ENCODE results near the gene PTPA. TPM values are rescaled to one million over a fixed set of nuclear protein-coding genes. Genes with fewer than 3 reads are reported as not detected.
"Not testable (repeated sequence)": the region's sequence is repeated elsewhere in the genome, so short reads cannot be mapped to it uniquely, and the experiment has no call there.

Gene PTPA
- total RNA-seq, 2 donors from 2014 or later, result 81.3 to 89.9 TPM

GRCh38 chr9:129125478-129125877 lies 14.3 kb downstream of the PTPA start:
- Histone ChIP-seq H3K27me3 (no peaks in the 10 kb centered on the region), H3K4me1 (peaks cover 0 to 17% of the 10 kb centered on the region in 2 donors), H3K27ac (no peak overlapping the region), H3K4me3 (no peak overlapping the region), H3K36me3 (peaks cover 38% of the 10 kb centered on the region), H3K9me3 (no peaks in the 10 kb centered on the region)
- no peak for DNase-seq (ENCODE audit: low spot score)
- TF ChIP-seq, protein P1, sequence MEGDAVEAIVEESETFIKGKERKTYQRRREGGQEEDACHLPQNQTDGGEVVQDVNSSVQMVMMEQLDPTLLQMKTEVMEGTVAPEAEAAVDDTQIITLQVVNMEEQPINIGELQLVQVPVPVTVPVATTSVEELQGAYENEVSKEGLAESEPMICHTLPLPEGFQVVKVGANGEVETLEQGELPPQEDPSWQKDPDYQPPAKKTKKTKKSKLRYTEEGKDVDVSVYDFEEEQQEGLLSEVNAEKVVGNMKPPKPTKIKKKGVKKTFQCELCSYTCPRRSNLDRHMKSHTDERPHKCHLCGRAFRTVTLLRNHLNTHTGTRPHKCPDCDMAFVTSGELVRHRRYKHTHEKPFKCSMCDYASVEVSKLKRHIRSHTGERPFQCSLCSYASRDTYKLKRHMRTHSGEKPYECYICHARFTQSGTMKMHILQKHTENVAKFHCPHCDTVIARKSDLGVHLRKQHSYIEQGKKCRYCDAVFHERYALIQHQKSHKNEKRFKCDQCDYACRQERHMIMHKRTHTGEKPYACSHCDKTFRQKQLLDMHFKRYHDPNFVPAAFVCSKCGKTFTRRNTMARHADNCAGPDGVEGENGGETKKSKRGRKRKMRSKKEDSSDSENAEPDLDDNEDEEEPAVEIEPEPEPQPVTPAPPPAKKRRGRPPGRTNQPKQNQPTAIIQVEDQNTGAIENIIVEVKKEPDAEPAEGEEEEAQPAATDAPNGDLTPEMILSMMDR (IDR thresholded peaks at IDR 0.05), result no peak

GRCh38 chr9:129126749-129127618 lies 15.8 kb downstream of the PTPA start:
- TF ChIP-seq, protein P1 (IDR thresholded peaks at IDR 0.05), result no peak
- H3K27me3 ChIP-seq, result no peaks in the 10 kb centered on the region
- H3K9me3 ChIP-seq, result no peaks in the 10 kb centered on the region
- H3K27ac ChIP-seq, result no peak overlapping the region
- no peak overlapping the region for H3K4me3 ChIP-seq
- H3K4me1 ChIP-seq, result peaks cover 0 to 17% of the 10 kb centered on the region in 2 donors
- DNase-seq (ENCODE audit: low spot score), result no peak
- peaks cover 34% of the 10 kb centered on the region for H3K36me3 ChIP-seq

DNA sequence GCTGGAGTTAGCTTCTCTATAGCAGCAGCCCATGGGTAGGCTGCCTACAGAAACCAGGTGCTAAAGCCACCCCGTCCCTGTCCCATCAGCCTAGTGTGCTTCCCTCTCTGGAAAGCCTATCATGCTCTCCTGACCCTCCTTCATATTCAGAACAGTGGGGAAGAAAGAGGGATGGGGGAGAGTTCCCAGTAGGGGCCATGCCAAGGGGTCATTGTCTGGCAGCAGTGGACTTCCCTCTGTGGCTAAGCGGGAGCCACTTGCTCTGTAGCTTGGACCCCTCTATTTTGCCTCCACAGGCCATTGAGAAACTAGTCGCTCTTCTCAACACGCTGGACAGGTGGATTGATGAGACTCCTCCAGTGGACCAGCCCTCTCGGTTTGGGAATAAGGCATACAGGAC lies 17.5 kb downstream of the PTPA start:
- Histone ChIP-seq H3K4me1 (peaks cover 0 to 17% of the 10 kb centered on the region in 2 donors), H3K9me3 (no peaks in the 10 kb centered on the region), H3K36me3 (peaks cover 38% of the 10 kb centered on the region), H3K27me3 (no peaks in the 10 kb centered on the region), H3K4me3 (no peak overlapping the region), H3K27ac (no peak overlapping the region)
- no peak for DNase-seq (ENCODE audit: low spot score)
- TF ChIP-seq, protein P1 (IDR thresholded peaks at IDR 0.05), result no peak

DNA sequence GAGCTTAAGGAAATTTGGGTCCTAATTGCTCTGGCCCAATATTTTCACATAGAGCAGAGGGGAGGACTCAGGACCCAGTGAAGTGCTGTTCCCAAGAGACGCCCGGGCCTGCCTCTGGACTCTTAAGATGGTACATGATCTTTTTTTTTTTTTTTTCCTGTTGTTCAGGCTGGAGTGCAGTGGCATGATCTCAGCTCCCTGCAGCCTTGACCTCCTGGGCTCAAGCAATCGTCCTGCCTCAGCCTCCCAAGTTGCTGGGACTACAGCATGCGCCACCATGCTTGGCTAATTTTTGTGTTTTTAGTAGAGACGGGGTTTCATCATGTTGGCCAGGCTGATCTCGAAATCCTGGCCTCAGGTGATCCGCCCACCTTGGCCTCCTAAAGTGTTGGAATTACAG lies 19.1 kb downstream of the PTPA start:
- not testable (repeated sequence) for H3K27ac ChIP-seq; DNase-seq (ENCODE audit: low spot score); H3K4me3 ChIP-seq; H3K27me3 ChIP-seq; H3K9me3 ChIP-seq
- H3K4me1 ChIP-seq, result peaks cover 0 to 17% of the 10 kb centered on the region in 2 donors
- H3K36me3 ChIP-seq, result peaks cover 33% of the 10 kb centered on the region

- Histone ChIP-seq H3K27me3 (no peaks in the 10 kb centered on the region), H3K36me3 (peaks cover 33% of the 10 kb centered on the region), H3K4me3 (no peak overlapping the region), H3K4me1 (peaks cover 0 to 17% of the 10 kb centered on the region in 2 donors), H3K9me3 (no peaks in the 10 kb centered on the region), H3K27ac (no peak overlapping the region)
- TF ChIP-seq, protein P1 (IDR thresholded peaks at IDR 0.05), result no peak
- DNase-seq (ENCODE audit: low spot score), result no peak
Observed at GRCh38 chr9:129130791-129131190, 19.6 kb downstream of the PTPA start.

GRCh38 chr9:129131300-129132145 lies 20.3 kb downstream of the PTPA start:
- Histone ChIP-seq H3K27me3 (no peaks in the 10 kb centered on the region), H3K27ac (no peak overlapping the region), H3K4me3 (no peak overlapping the region), H3K9me3 (no peaks in the 10 kb centered on the region), H3K4me1 (peaks cover 0 to 15% of the 10 kb centered on the region in 2 donors), H3K36me3 (peaks cover 35% of the 10 kb centered on the region)
- TF ChIP-seq, protein P1 (IDR thresholded peaks at IDR 0.05), result peak; percentile 95 to 98
- DNase-seq (ENCODE audit: low spot score), result peak; percentile 82

Measured in right atrium auricular region (tissue), 2 donors.